DND-41 (cell line): ENCODE results near the gene ERP29.
A peak's percentile ranks its signal among the peaks of the same experiment; 100 is the strongest.
"Not testable (repeated sequence)": the region's sequence is repeated elsewhere in the genome, so short reads cannot be mapped to it uniquely, and the experiment has no call there.

ENCODE experiments used
- ATAC-seq: fragments of 200-7000 bp; cut with Tn5 transposase; 3 replicates; pipeline ENCODE4 v1.9.1; 2021; ENCODE audit warnings: low read depth; ENCODE audit not compliant: insufficient read depth
- DNase-seq: peaks from one replicate; pipeline ENCODE4 v3.0.0-alpha.2; 2020
- H2AFZ ChIP-seq: 2 replicates; pipeline ENCODE4 v1.6.0; 2012; ENCODE audit warnings: low read depth, low read length
- H3K27ac ChIP-seq: 2 replicates; pipeline ENCODE4 v1.5.1; 2012; ENCODE audit warnings: low read length, inconsistent platforms
- H3K27me3 ChIP-seq: fragments of 200-600 bp; sonication (generic); 2 replicates; pipeline ENCODE4 v1.6.0; 2012; ENCODE audit warnings: low read length, mild to moderate bottlenecking, inconsistent platforms; ENCODE audit not compliant: insufficient read depth, poor library complexity
- H3K36me3 ChIP-seq: 2 replicates; pipeline ENCODE4 v1.5.1; 2012; ENCODE audit warnings: low read length, inconsistent platforms; ENCODE audit not compliant: insufficient read depth
- H3K4me1 ChIP-seq: 2 replicates; pipeline ENCODE4 v1.5.1; 2012; ENCODE audit warnings: mild to moderate bottlenecking, low read length; ENCODE audit not compliant: insufficient read depth
- H3K4me2 ChIP-seq: 2 replicates; pipeline ENCODE4 v1.6.0; 2012; ENCODE audit warnings: mild to moderate bottlenecking, moderate library complexity, low read length, inconsistent platforms; ENCODE audit not compliant: insufficient read depth
- H3K4me3 ChIP-seq, 2 experiments: fragments of 200-600 bp in 1 of 2; shearing (Covaris generic) in 1 of 2; 2 replicates each; pipeline ENCODE4 v1.5.1; 2012 to 2016; ENCODE audit warnings: inconsistent platforms in 2 of 2, low read length in 2 of 2, mild to moderate bottlenecking in 2 of 2, low read depth in 1 of 2, moderate library complexity in 1 of 2
- H3K79me2 ChIP-seq: 2 replicates; pipeline ENCODE4 v1.6.0; 2012; ENCODE audit warnings: low read length, inconsistent platforms; ENCODE audit not compliant: insufficient read depth
- H3K9ac ChIP-seq: 2 replicates; pipeline ENCODE4 v1.6.0; 2012; ENCODE audit warnings: low read depth, mild to moderate bottlenecking, inconsistent platforms, low read length, moderate library complexity
- H3K9me3 ChIP-seq: 2 replicates; pipeline ENCODE4 v1.5.1; 2012; ENCODE audit warnings: low read length, moderate library complexity, mild to moderate bottlenecking, inconsistent platforms; ENCODE audit not compliant: insufficient read depth, severe bottlenecking
- H4K20me1 ChIP-seq: 2 replicates; pipeline ENCODE4 v1.6.0; 2012; ENCODE audit warnings: low read length; ENCODE audit not compliant: insufficient read depth
- CTCF ChIP-seq: IDR thresholded peaks from 2 replicates; pipeline ENCODE4 v1.5.1; 2012; ENCODE audit warnings: borderline replicate concordance, low read length, moderate library complexity, mild to moderate bottlenecking; ENCODE audit not compliant: poor library complexity, severe bottlenecking; ENCODE audit errors: extremely low read depth
- EZH2 ChIP-seq: IDR thresholded peaks from 3 replicates; pipeline ENCODE4 v1.6.1; 2012; ENCODE audit warnings: borderline replicate concordance, low read depth, mild to moderate bottlenecking, moderate library complexity, low read length, inconsistent platforms; ENCODE audit not compliant: severe bottlenecking

The ERP29 gene

GRCh38 chr12:112008918-112009317 is 4.3 kb upstream of the ERP29 start:
- H3K79me2 ChIP-seq, result peaks cover 28% of the 10 kb centered on the region
- peaks cover 23% of the 10 kb centered on the region for H3K4me1 ChIP-seq
- H3K36me3 ChIP-seq, result peaks cover 5% of the 10 kb centered on the region; the same call in 1 of the 2 replicates
- no peak overlapping the region for H3K9ac ChIP-seq
- ATAC-seq, result no peak
- no peak for DNase-seq
- TF ChIP-seq CTCF, result no peak
- TF ChIP-seq EZH2, result no peak
- H2AFZ ChIP-seq, result no peak overlapping the region
- H3K27ac ChIP-seq, result no peak overlapping the region
- no peaks in the 10 kb centered on the region for H3K9me3 ChIP-seq
- no peak overlapping the region for H3K4me2 ChIP-seq
- no peaks in the 10 kb centered on the region for H3K27me3 ChIP-seq
- H4K20me1 ChIP-seq, result no peaks in the 10 kb centered on the region
- H3K4me3 ChIP-seq, result no peak overlapping the region

GRCh38 chr12:112009596-112009995 is 3.6 kb upstream of the ERP29 start:
- H3K4me2 ChIP-seq, H4K20me1 ChIP-seq, H2AFZ ChIP-seq, ATAC-seq, H3K9me3 ChIP-seq, H3K27me3 ChIP-seq, H3K4me3 ChIP-seq, H3K27ac ChIP-seq, H3K9ac ChIP-seq, DNase-seq, H3K36me3 ChIP-seq: not testable (repeated sequence)
- Histone ChIP-seq H3K79me2 (peaks cover 35% of the 10 kb centered on the region), H3K4me1 (peaks cover 30% of the 10 kb centered on the region)

GRCh38 chr12:112010415-112011344 is 2.5 kb upstream of the ERP29 start:
- Histone ChIP-seq H3K4me3 (no peak overlapping the region), H4K20me1 (peaks cover 10% of the 10 kb centered on the region), H3K4me1 (peaks cover 39% of the 10 kb centered on the region), H3K79me2 (peaks cover 46% of the 10 kb centered on the region), H2AFZ (no peak overlapping the region), H3K9ac (no peak overlapping the region; the same call in 1 of the 2 replicates), H3K36me3 (peaks cover 11% of the 10 kb centered on the region), H3K27ac (no peak overlapping the region), H3K9me3 (no peaks in the 10 kb centered on the region), H3K4me2 (0 out of 2 replicates have a peak overlapping the region, but pooled peaks have one; percentile 12), H3K27me3 (no peaks in the 10 kb centered on the region)
- ATAC-seq (no peak), DNase-seq (no peak)
- TF ChIP-seq CTCF (no peak), EZH2 (no peak)

- H3K27ac ChIP-seq, result peak overlapping the region; percentile 99
- peaks cover 56% of the 10 kb centered on the region for H3K79me2 ChIP-seq
Observed at GRCh38 chr12:112011685-112012084, 1.5 kb upstream of the ERP29 start.

More at GRCh38 chr12:112011685-112012084, 1.5 kb upstream of the ERP29 start:
- Histone ChIP-seq H3K4me1 (peaks cover 43% of the 10 kb centered on the region), H3K9me3 (no peaks in the 10 kb centered on the region), H4K20me1 (peaks cover 18% of the 10 kb centered on the region), H3K4me2 (peak overlapping the region; percentile 83), H3K9ac (peak overlapping the region; percentile 98), H2AFZ (no peak overlapping the region), H3K27me3 (no peaks in the 10 kb centered on the region), H3K4me3 (peak overlapping the region; percentile 81 to 87; a peak in 3 of 4 replicates), H3K36me3 (peaks cover 19% of the 10 kb centered on the region)
- TF ChIP-seq CTCF, result no peak
- no peak for TF ChIP-seq EZH2
- ATAC-seq (no peak), DNase-seq (no peak)
